Epithelial cell of esophagus (primary cell): ENCODE results near the gene ANKRD39.

Source experiments
- DNase-seq: peaks from one replicate; pipeline ENCODE4 v3.0.0; 2010; ENCODE audit warnings: low read depth
- H3K4me3 ChIP-seq: 2 replicates; pipeline ENCODE4 v1.5.1; 2011; ENCODE audit warnings: mild to moderate bottlenecking, low read length, control low read depth
- CTCF ChIP-seq: IDR thresholded peaks from 2 replicates; pipeline ENCODE4 v1.5.1; 2011; ENCODE audit warnings: low read depth, mild to moderate bottlenecking, low read length, control low read depth, inconsistent platforms; ENCODE audit not compliant: insufficient read depth; ENCODE audit errors: missing control alignments

ANKRD39 gene

GRCh38 chr2:96801005-96801785 is 56.6 kb downstream of the ANKRD39 start:
- DNase-seq: peak; percentile 72
- peak; percentile 89 for TF ChIP-seq CTCF
- H3K4me3 ChIP-seq: no peak overlapping the region

GRCh38 chr2:96800061-96801004 is 57.5 kb downstream of the ANKRD39 start:
- no peak for TF ChIP-seq CTCF
- DNase-seq: no peak
- H3K4me3 ChIP-seq: no peak overlapping the region

GRCh38 chr2:96799623-96799935 is 58.2 kb downstream of the ANKRD39 start:
- TF ChIP-seq CTCF: no peak
- no peak overlapping the region for H3K4me3 ChIP-seq
- DNase-seq: no peak

- no peak for TF ChIP-seq CTCF
- no peak for DNase-seq
- no peak overlapping the region for H3K4me3 ChIP-seq
These were observed 58.8 kb downstream of the ANKRD39 start for GRCh38 chr2:96798733-96799622.
